H9 (cell line): Measurements from ENCODE around the gene PMS1. TPM values are rescaled to one million over a fixed set of nuclear protein-coding genes. Genes with fewer than 3 reads are reported as not detected.

Experiments
- DNase-seq: peaks from one replicate; pipeline ENCODE4 v3.0.0-alpha.2; 2017
- H2AFZ ChIP-seq: one replicate; pipeline ENCODE4 v1.6.1; 2013; ENCODE audit warnings: mild to moderate bottlenecking, low read length, control low read depth, moderate library complexity
- H2AK5ac ChIP-seq: 2 replicates; pipeline ENCODE4 v1.6.1; 2013; ENCODE audit warnings: low read length, control low read depth, mixed read lengths; ENCODE audit not compliant: insufficient read length
- H2BK120ac ChIP-seq: one replicate; pipeline ENCODE4 v1.6.1; 2013; ENCODE audit warnings: low read depth, mild to moderate bottlenecking, low read length, control low read depth, inconsistent platforms; ENCODE audit not compliant: poor library complexity, severe bottlenecking
- H2BK12ac ChIP-seq: 2 replicates; pipeline ENCODE4 v1.6.1; 2013; ENCODE audit warnings: low read length, control low read depth, mixed read lengths, low read depth; ENCODE audit not compliant: insufficient read length
- H2BK15ac ChIP-seq: 2 replicates; pipeline ENCODE4 v1.6.1; 2013; ENCODE audit warnings: low read depth, low read length, control low read depth
- H2BK20ac ChIP-seq: one replicate; pipeline ENCODE4 v1.6.1; 2013; ENCODE audit warnings: low read depth, mild to moderate bottlenecking, low read length, control low read depth, inconsistent platforms; ENCODE audit not compliant: poor library complexity, severe bottlenecking
- H2BK5ac ChIP-seq: 2 replicates; pipeline ENCODE4 v1.6.1; 2013; ENCODE audit warnings: low read length, control low read depth, mixed read lengths; ENCODE audit not compliant: insufficient read length
- H3K14ac ChIP-seq: 2 replicates; pipeline ENCODE4 v1.6.1; 2013; ENCODE audit warnings: low read length, control low read depth; ENCODE audit not compliant: insufficient read depth
- H3K18ac ChIP-seq: 2 replicates; pipeline ENCODE4 v1.6.1; 2013; ENCODE audit warnings: low read depth, mild to moderate bottlenecking, mixed read lengths, low read length, control low read depth; ENCODE audit not compliant: insufficient read length
- H3K23ac ChIP-seq: 2 replicates; pipeline ENCODE4 v1.6.1; 2013; ENCODE audit warnings: low read length, control low read depth, mixed read lengths, low read depth; ENCODE audit not compliant: insufficient read length
- H3K23me2 ChIP-seq: 2 replicates; pipeline ENCODE4 v1.6.1; 2013; ENCODE audit warnings: low read depth, mild to moderate bottlenecking, mixed read lengths, low read length, control low read depth; ENCODE audit not compliant: insufficient read length, poor library complexity, severe bottlenecking
- H3K27ac ChIP-seq: 2 replicates; pipeline ENCODE4 v1.5.1; 2013; ENCODE audit warnings: low read length, control low read depth, mixed read lengths, low read depth; ENCODE audit not compliant: insufficient read length
- H3K27me3 ChIP-seq: 2 replicates; pipeline ENCODE4 v1.6.1; 2013; ENCODE audit warnings: low read length, control low read depth, inconsistent platforms; ENCODE audit not compliant: insufficient read depth
- H3K4ac ChIP-seq: 2 replicates; pipeline ENCODE4 v1.6.1; 2013; ENCODE audit warnings: low read depth, mild to moderate bottlenecking, control low read depth, inconsistent platforms, low read length, moderate library complexity
- H3K4me1 ChIP-seq: 2 replicates; pipeline ENCODE4 v1.6.1; 2013; ENCODE audit warnings: low read length, control low read depth, inconsistent platforms; ENCODE audit not compliant: insufficient read depth
- H3K4me2 ChIP-seq: 2 replicates; pipeline ENCODE4 v1.6.1; 2013; ENCODE audit warnings: low read length, control low read depth, mixed read lengths; ENCODE audit not compliant: insufficient read length, insufficient read depth
- H3K56ac ChIP-seq: 2 replicates; pipeline ENCODE4 v1.6.1; 2013; ENCODE audit warnings: low read depth, mild to moderate bottlenecking, mixed read lengths, low read length, control low read depth; ENCODE audit not compliant: insufficient read length
- H3K79me1 ChIP-seq: 2 replicates; pipeline ENCODE4 v1.6.1; 2013; ENCODE audit warnings: low read depth, mild to moderate bottlenecking, moderate library complexity, low read length, control low read depth, inconsistent platforms; ENCODE audit not compliant: insufficient read depth, poor library complexity, severe bottlenecking
- H3K79me2 ChIP-seq: 2 replicates; pipeline ENCODE4 v1.6.1; 2013; ENCODE audit warnings: low read length, control low read depth, inconsistent platforms; ENCODE audit not compliant: insufficient read depth
- H3K9ac ChIP-seq: 2 replicates; pipeline ENCODE4 v1.6.1; 2013; ENCODE audit warnings: low read length, control low read depth, mixed read lengths; ENCODE audit not compliant: insufficient read length; ENCODE audit errors: extremely low read depth
- H3K9me3 ChIP-seq: one replicate; pipeline ENCODE4 v1.6.1; 2013; ENCODE audit warnings: low read depth, low read length, inconsistent platforms; ENCODE audit not compliant: control insufficient read depth
- H3T11ph ChIP-seq: one replicate; pipeline ENCODE4 v1.6.1; 2013; ENCODE audit warnings: mild to moderate bottlenecking, low read length, control low read depth, inconsistent platforms
- H4K20me1 ChIP-seq: one replicate; pipeline ENCODE4 v1.6.1; 2013; ENCODE audit not compliant: control insufficient read depth, insufficient read length, insufficient read depth
- H4K5ac ChIP-seq: 2 replicates; pipeline ENCODE4 v1.6.1; 2013; ENCODE audit warnings: low read depth, mild to moderate bottlenecking, mixed read lengths, low read length, control low read depth; ENCODE audit not compliant: insufficient read length
- H4K8ac ChIP-seq: replicated peaks from 2 replicates; pipeline ENCODE4 v1.6.1; 2013; ENCODE audit warnings: low read length, control low read depth, mixed read lengths, low read depth; ENCODE audit not compliant: insufficient read length
- H4K91ac ChIP-seq: 2 replicates; pipeline ENCODE4 v1.6.1; 2013; ENCODE audit warnings: low read depth, mild to moderate bottlenecking, moderate library complexity, mixed read lengths, low read length, control low read depth; ENCODE audit not compliant: insufficient read length
- H3K27ac Mint-ChIP-seq, 3 experiments: 2 replicates in 2 of 3; 3 replicates in 1 of 3; pipeline ENCODE4 v1.8.0; 2020 to 2021; ENCODE audit warnings: mixed read lengths in 3 of 3, mild to moderate bottlenecking in 1 of 3, moderate library complexity in 1 of 3
- H3K27me3 Mint-ChIP-seq: 2 replicates; pipeline ENCODE4 v1.8.0; 2021; ENCODE audit warnings: low read depth, mild to moderate bottlenecking, moderate library complexity, mixed read lengths
- H3K36me3 Mint-ChIP-seq, 3 experiments: 2 replicates in 2 of 3; 3 replicates in 1 of 3; pipeline ENCODE4 v1.8.0; 2020 to 2021; ENCODE audit warnings: low read depth in 3 of 3, mixed read lengths in 3 of 3; ENCODE audit not compliant: insufficient read depth in 1 of 3
- H3K4me1 Mint-ChIP-seq, 2 experiments: 2 replicates each; pipeline ENCODE4 v1.8.0; 2020; ENCODE audit warnings: mixed read lengths in 2 of 2
- H3K4me3 Mint-ChIP-seq, 2 experiments: 2 replicates in 1 of 2; 3 replicates in 1 of 2; pipeline ENCODE4 v1.8.0; 2020 to 2021; ENCODE audit warnings: mild to moderate bottlenecking in 2 of 2, mixed read lengths in 2 of 2, moderate library complexity in 1 of 2
- H3K9me3 Mint-ChIP-seq, 2 experiments: 2 replicates in 1 of 2; 3 replicates in 1 of 2; pipeline ENCODE4 v1.8.0; 2020; ENCODE audit warnings: mild to moderate bottlenecking in 2 of 2, mixed read lengths in 2 of 2, moderate library complexity in 1 of 2
- CTCF ChIP-seq: fragments of 200-600 bp; sonication (generic); conservative IDR thresholded peaks from 3 replicates; pipeline ENCODE4 v1.8.0; 2021; ENCODE audit warnings: antibody characterized with exemption, mild to moderate bottlenecking
- WGBS: extraction: QIAGEN DNeasy Blood & Tissue Kit; methylation state at CpG from one replicate; pipeline ENCODE4 v1.1.7; 2013; ENCODE audit warnings: missing lambda C conversion rate, low lambda C conversion rate, mixed read lengths; ENCODE audit not compliant: insufficient read length; ENCODE audit errors: extremely low coverage; 5-methylcytosine and 5-hydroxymethylcytosine counted together
- total RNA-seq: library from RNA; stranded (reverse); gene quantifications from 2 replicates; pipeline ENCODE4 v1.2.1, GENCODE V29; 2021

The PMS1 gene
- total RNA-seq, 1 experiment from 2014 or later, result 47.2 TPM

GRCh38 chr2:189848276-189848675, 64.0 kb downstream of the PMS1 start:
- H3K27ac Mint-ChIP-seq, result peak overlapping the region in 1 of 3 experiments; percentile 64; a peak in 1 of 7 replicates
- no CpG with 5 or more reads among the region's 2 CpGs for WGBS
- no peaks in the 10 kb centered on the region for H3K27me3 Mint-ChIP-seq

More at GRCh38 chr2:189848276-189848675, 64.0 kb downstream of the PMS1 start:
- H2AFZ ChIP-seq, result no peak overlapping the region
- Mint-ChIP-seq H3K4me1 (peaks cover 23 to 36% of the 10 kb centered on the region in 2 experiments), H3K36me3 (peaks cover 9 to 40% (median 38%) of the 10 kb centered on the region in 3 experiments; a peak in 6 of 7 replicates), H3K9me3 (no peaks in the 10 kb centered on the region), H3K4me3 (no peak overlapping the region)
- H2BK12ac ChIP-seq, result no peak overlapping the region
- no peak overlapping the region for H4K8ac ChIP-seq
- no peak overlapping the region for H3K14ac ChIP-seq
- no peak overlapping the region for H2BK120ac ChIP-seq
- H3K27ac ChIP-seq, result no peak overlapping the region
- no peak for TF ChIP-seq CTCF
- no peaks in the 10 kb centered on the region for H3K27me3 ChIP-seq
- no peak overlapping the region for H3T11ph ChIP-seq
- H3K79me1 ChIP-seq, result no peaks in the 10 kb centered on the region
- no peak for DNase-seq
- no peak overlapping the region for H3K4me2 ChIP-seq
- H3K56ac ChIP-seq, result no peak overlapping the region
- no peak overlapping the region for H2BK15ac ChIP-seq
- no peaks in the 10 kb centered on the region for H3K79me2 ChIP-seq
- H3K23ac ChIP-seq, result no peak overlapping the region
- H3K23me2 ChIP-seq, result no peaks in the 10 kb centered on the region
- H2BK20ac ChIP-seq, result no peak overlapping the region
- no peaks in the 10 kb centered on the region for H4K20me1 ChIP-seq
- no peak overlapping the region for H3K18ac ChIP-seq
- no peak overlapping the region for H3K9ac ChIP-seq
- H3K9me3 ChIP-seq, result no peaks in the 10 kb centered on the region
- no peaks in the 10 kb centered on the region; the same call in 1 of the 2 replicates for H3K4me1 ChIP-seq
- H2BK5ac ChIP-seq, result no peak overlapping the region
- H4K5ac ChIP-seq, result no peak overlapping the region
- H3K4ac ChIP-seq, result no peak overlapping the region
- H2AK5ac ChIP-seq, result no peak overlapping the region
- no peak overlapping the region for H4K91ac ChIP-seq
